GM12878 (cell line): ENCODE measurements around the gene ARPC1B. TPM values are rescaled to one million over a fixed set of nuclear protein-coding genes. Genes with fewer than 3 reads are reported as not detected.

Source experiments
- ATAC-seq: fragments of 200-7000 bp; cut with Tn5 transposase; 3 replicates; pipeline ENCODE4 v1.9.1; 2020; ENCODE audit warnings: mild to moderate bottlenecking, moderate library complexity
- BruUV-seq: library from RNA; stranded (reverse); fragments of 400-500 nt; replicated peaks from 2 replicates; lab custom pipeline; 2021; lab: Mats Ljungman, UMichigan
- CTCF ChIA-PET: fragments of 300-600 bp; sonication (Branson Sonifier 250); formaldehyde crosslinking; extraction: SDS; loops from one replicate; lab custom pipeline; 2021; ENCODE audit warnings: inconsistent platforms; lab: Yijun Ruan, JAX
- POLR2A ChIA-PET: fragments of 350-600 bp; formaldehyde crosslinking; extraction: SDS; loops from one replicate; lab custom pipeline; 2021; ENCODE audit warnings: inconsistent platforms; lab: Charles Lee
- RAD21 ChIA-PET: fragments of 300-600 bp; sonication (Branson Sonifier 250); formaldehyde crosslinking; loops from one replicate; lab custom pipeline; 2023; ENCODE audit warnings: antibody characterized with exemption; ENCODE audit not compliant: unreplicated experiment; lab: Charles Lee
- SMC1A ChIA-PET: fragments of 300-600 bp; sonication (Branson Sonifier 250); formaldehyde crosslinking; loops from one replicate; lab custom pipeline; 2023; ENCODE audit not compliant: unreplicated experiment, uncharacterized antibody; lab: Charles Lee
- DNase-seq: peaks from one replicate; pipeline ENCODE4 v3.0.0-alpha.2; 2011; ENCODE audit warnings: low read depth, low spot score
- FAIRE-seq: peaks from 3 replicates; lab custom pipeline; 2011; peaks lifted over from hg19 to GRCh38; lab: Jason Lieb, UNC
- H2AFZ ChIP-seq: 2 replicates; pipeline ENCODE4 v1.6.0; 2011; ENCODE audit warnings: low read depth, low read length, control low read depth; ENCODE audit not compliant: control insufficient read depth
- H3K27ac ChIP-seq: 2 replicates; pipeline ENCODE4 v1.5.1; 2011; ENCODE audit warnings: control low read depth; ENCODE audit not compliant: control insufficient read depth, insufficient read depth
- H3K27me3 ChIP-seq, 2 experiments: replicated peaks in 1 of 2; 2 replicates each; pipeline versions ENCODE4 v1.6.0 to v1.6.1; 2011; ENCODE audit warnings: low read length in 1 of 2; ENCODE audit not compliant: control insufficient read depth in 2 of 2, insufficient read depth in 2 of 2
- H3K36me3 ChIP-seq, 2 experiments: 2 replicates each; pipeline ENCODE4 v1.5.1; 2011; ENCODE audit warnings: low read length in 1 of 2; ENCODE audit not compliant: control insufficient read depth in 2 of 2, insufficient read depth in 2 of 2
- H3K4me1 ChIP-seq: 2 replicates; pipeline ENCODE4 v1.6.1; 2011; ENCODE audit warnings: mild to moderate bottlenecking, low read length, moderate library complexity, mixed read lengths; ENCODE audit not compliant: control insufficient read depth, insufficient read depth
- H3K4me2 ChIP-seq: 2 replicates; pipeline ENCODE4 v1.6.0; 2011; ENCODE audit warnings: control low read depth; ENCODE audit not compliant: control insufficient read depth, insufficient read depth
- H3K4me3 ChIP-seq: fragments of 200-600 bp; sonication (generic); 2 replicates; pipeline ENCODE4 v1.5.1; 2016
- H3K79me2 ChIP-seq: 2 replicates; pipeline ENCODE4 v1.6.0; 2011; ENCODE audit warnings: low read length; ENCODE audit not compliant: control insufficient read depth, insufficient read depth
- H3K9ac ChIP-seq: 2 replicates; pipeline ENCODE4 v1.8.0; 2011; ENCODE audit warnings: low read length, control low read depth, mixed read lengths; ENCODE audit not compliant: control insufficient read depth, insufficient read depth
- H3K9me3 ChIP-seq: replicated peaks from 3 replicates; pipeline ENCODE4 v1.5.1; 2011; ENCODE audit warnings: mild to moderate bottlenecking, low read length; ENCODE audit not compliant: control insufficient read depth, insufficient read depth
- H4K20me1 ChIP-seq: 2 replicates; pipeline ENCODE4 v1.6.0; 2011; ENCODE audit not compliant: control insufficient read depth, insufficient read depth
- MTA2 ChIP-seq: fragments of 450-650 bp; IDR thresholded peaks from 2 replicates; pipeline ENCODE4 v1.6.1; 2016; ENCODE audit warnings: low read depth, mild to moderate bottlenecking, moderate library complexity
- NFYA ChIP-seq: IDR thresholded peaks from 2 replicates; pipeline ENCODE4 v1.6.1; 2011; ENCODE audit warnings: low read depth, mild to moderate bottlenecking, low read length, improper control_type of control experiment, borderline replicate concordance
- POLR2A ChIP-seq: IDR thresholded peaks from 2 replicates; pipeline ENCODE4 v1.6.1; 2011; ENCODE audit warnings: low read depth, mild to moderate bottlenecking, low read length
- SMAD1 ChIP-seq: fragments of 450-650 bp; IDR thresholded peaks from 2 replicates; pipeline ENCODE4 v1.6.1; 2018; ENCODE audit warnings: mild to moderate bottlenecking, low read depth; ENCODE audit not compliant: partially characterized antibody
- ZNF207 ChIP-seq: fragments of 450-650 bp; IDR thresholded peaks from 2 replicates; pipeline ENCODE4 v1.6.1; 2014; ENCODE audit warnings: antibody characterized with exemption, mild to moderate bottlenecking, borderline replicate concordance
- ZNF24 ChIP-seq: fragments of 450-650 bp; IDR thresholded peaks from 2 replicates; pipeline ENCODE4 v1.6.1; 2017; ENCODE audit warnings: antibody characterized with exemption, mild to moderate bottlenecking
- WGBS: methylation state at CpG from one replicate; pipeline ENCODE4 v1.1.6; 2016; ENCODE audit warnings: low lambda C conversion rate; ENCODE audit not compliant: insufficient replicate concordance, insufficient coverage; ENCODE audit errors: missing lambda C conversion rate; 5-methylcytosine and 5-hydroxymethylcytosine counted together
- in situ Hi-C: fragments of 300-500 bp; cut with MboI; formaldehyde crosslinking; loops from 9 replicates; pipeline ENCODE4 v1.14.3; 2018; ENCODE audit warnings: mixed read lengths
- intact Hi-C: fragments of 100-400 bp; cut with micrococcal nuclease; formaldehyde crosslinking; loops from one replicate; pipeline ENCODE4 v1.14.2; 2022; ENCODE audit not compliant: unreplicated experiment
- polyA plus RNA-seq, 11 experiments: library from polyadenylated mRNA; depleted of rRNA in 4 of 11; unstranded in 6 of 11; stranded (reverse) in 5 of 11; fragments of >200 nt; fragmentation: Nextera tagmentation in 4 of 11; fragmentation: Illumina TruSeq in 1 of 11; extraction: Ambion mirVana in 4 of 11; extraction: Trizol in 1 of 11; gene quantifications; 1 replicate in 1 of 11; 2 replicates in 10 of 11; pipeline versions ENCODE4 v1.2.1 to v1.2.3, GENCODE V29; 2011 to 2016; ENCODE audit warnings: inconsistent platforms in 2 of 11, missing spikeins in 2 of 11, low read depth in 1 of 11
- total RNA-seq, 4 experiments: library from RNA; depleted of rRNA in 3 of 4; stranded (reverse); fragments of >200 nt in 3 of 4; fragmentation: Illumina TruSeq in 1 of 4; extraction: Trizol in 1 of 4; gene quantifications; 2 replicates each; pipeline versions ENCODE4 v1.2.1 to v1.2.3, GENCODE V29; 2013 to 2021
- TF ChIP-seq, protein P1 (sequence below): fragments of 450-650 bp; IDR thresholded peaks from 2 replicates; pipeline ENCODE4 v1.6.1; 2016; ENCODE audit warnings: mild to moderate bottlenecking, moderate library complexity, borderline replicate concordance

Gene ARPC1B
- total and polyA plus RNA-seq, 10 of the 15 experiments (the other 5 are each of a cell fraction or from before 2014, with no cell fraction given): 14.1 to 762 (median 387) TPM

DNA sequence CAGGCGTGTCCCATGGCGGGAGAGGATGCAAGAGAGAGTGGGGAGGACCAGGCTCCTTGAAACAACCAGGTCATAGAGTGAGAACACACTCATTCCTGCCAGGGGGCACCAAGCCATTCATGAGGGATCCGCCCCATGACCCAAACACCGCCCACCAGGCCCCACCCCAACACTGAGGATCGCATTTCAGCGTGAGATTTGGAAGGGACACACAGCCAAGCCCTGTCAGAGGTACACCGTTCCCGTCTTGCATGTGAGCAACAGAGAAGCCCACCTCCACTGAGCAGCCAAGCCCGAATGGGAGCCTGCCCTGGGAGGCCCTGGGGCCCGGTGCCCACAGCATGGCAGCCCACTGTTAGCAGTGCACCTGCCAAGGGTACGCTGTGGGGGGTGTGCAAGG, 7.9 kb upstream of the ARPC1B start:
- no peaks in the 10 kb centered on the region for H3K4me1 ChIP-seq
- WGBS: 99% methylated on average over 11 of the region's 11 CpGs
- peaks cover 12 to 28% of the 10 kb centered on the region in 2 experiments; a peak in 3 of 4 replicates for H3K36me3 ChIP-seq

More for the DNA sequence above, 7.9 kb upstream of the ARPC1B start:
- no peak overlapping the region for H3K27ac ChIP-seq
- in situ Hi-C loops: no loop called here
- ChIA-PET CTCF (interaction anchor here (0.6 to 4.0 kb wide), 4 partner anchors 37 to 552 kb away, joined by 3 to 31 read pairs (median 4); partner anchors contain the start of genes BUD31 and PDAP1), POLR2A (no interaction called here), RAD21 (interaction anchor here (0.7 to 0.8 kb wide), 2 partner anchors 42 to 49 kb away, joined by 3 read pairs; partner anchors contain the start of genes BUD31 and PDAP1), SMC1A (no interaction called here)
- no peaks in the 10 kb centered on the region for H3K79me2 ChIP-seq
- DNase-seq (no peak), FAIRE-seq (no peak), ATAC-seq (no peak)
- H3K27me3 ChIP-seq: no peaks in the 10 kb centered on the region
- no peak overlapping the region for H3K4me3 ChIP-seq
- BruUV-seq: no TSS peak
- H3K9me3 ChIP-seq: no peaks in the 10 kb centered on the region
- no peaks in the 10 kb centered on the region for H4K20me1 ChIP-seq
- TF ChIP-seq MTA2 (no peak), ZNF207 (no peak), POLR2A (0 out of 2 replicates have a peak, but pooled peaks have one; percentile 19), ZNF24 (no peak), SMAD1 (no peak), NFYA (no peak)
- TF ChIP-seq, protein P1, sequence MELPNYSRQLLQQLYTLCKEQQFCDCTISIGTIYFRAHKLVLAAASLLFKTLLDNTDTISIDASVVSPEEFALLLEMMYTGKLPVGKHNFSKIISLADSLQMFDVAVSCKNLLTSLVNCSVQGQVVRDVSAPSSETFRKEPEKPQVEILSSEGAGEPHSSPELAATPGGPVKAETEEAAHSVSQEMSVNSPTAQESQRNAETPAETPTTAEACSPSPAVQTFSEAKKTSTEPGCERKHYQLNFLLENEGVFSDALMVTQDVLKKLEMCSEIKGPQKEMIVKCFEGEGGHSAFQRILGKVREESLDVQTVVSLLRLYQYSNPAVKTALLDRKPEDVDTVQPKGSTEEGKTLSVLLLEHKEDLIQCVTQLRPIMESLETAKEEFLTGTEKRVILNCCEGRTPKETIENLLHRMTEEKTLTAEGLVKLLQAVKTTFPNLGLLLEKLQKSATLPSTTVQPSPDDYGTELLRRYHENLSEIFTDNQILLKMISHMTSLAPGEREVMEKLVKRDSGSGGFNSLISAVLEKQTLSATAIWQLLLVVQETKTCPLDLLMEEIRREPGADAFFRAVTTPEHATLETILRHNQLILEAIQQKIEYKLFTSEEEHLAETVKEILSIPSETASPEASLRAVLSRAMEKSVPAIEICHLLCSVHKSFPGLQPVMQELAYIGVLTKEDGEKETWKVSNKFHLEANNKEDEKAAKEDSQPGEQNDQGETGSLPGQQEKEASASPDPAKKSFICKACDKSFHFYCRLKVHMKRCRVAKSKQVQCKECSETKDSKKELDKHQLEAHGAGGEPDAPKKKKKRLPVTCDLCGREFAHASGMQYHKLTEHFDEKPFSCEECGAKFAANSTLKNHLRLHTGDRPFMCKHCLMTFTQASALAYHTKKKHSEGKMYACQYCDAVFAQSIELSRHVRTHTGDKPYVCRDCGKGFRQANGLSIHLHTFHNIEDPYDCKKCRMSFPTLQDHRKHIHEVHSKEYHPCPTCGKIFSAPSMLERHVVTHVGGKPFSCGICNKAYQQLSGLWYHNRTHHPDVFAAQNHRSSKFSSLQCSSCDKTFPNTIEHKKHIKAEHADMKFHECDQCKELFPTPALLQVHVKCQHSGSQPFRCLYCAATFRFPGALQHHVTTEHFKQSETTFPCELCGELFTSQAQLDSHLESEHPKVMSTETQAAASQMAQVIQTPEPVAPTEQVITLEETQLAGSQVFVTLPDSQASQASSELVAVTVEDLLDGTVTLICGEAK: no peak
- H3K9ac ChIP-seq: no peak overlapping the region
- H3K4me2 ChIP-seq: no peak overlapping the region
- intact Hi-C loops: no loop called here
- no peak overlapping the region for H2AFZ ChIP-seq
